Measurements from ENCODE around the gene GRIN2A.

DNA sequence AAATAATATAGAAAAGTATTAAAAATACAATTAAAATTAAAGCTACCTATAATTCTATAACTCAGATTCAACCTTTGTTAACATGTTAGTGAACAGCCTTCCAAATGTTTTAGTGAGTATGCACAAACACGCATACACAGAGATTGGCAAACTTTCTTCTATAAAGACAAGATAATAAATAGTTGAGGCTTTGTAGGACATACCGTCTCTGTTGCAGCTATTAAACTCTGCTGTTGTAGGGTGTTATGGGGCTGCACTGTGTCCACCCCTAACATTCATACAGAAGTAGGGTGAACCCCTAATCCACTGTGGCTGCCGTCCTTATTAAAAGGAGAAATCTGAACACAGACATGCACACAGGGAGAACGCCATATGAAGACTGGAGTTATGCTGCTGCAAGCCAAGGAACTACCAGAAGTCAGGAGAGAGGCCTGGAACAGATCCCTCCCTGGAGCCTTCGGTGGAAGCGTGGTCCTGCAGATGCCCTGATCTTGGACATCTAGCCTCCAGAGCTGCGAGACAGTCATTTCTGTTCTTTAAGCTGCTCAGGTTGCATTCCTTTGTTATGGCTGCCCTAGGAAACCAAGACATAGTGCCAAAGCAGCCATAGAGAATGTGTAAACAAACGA lies 383.2 kb downstream of the GRIN2A start:
- no peak for TF ChIP-seq POLR2A (IDR thresholded peaks at IDR 0.05)
- TF ChIP-seq, protein P1, sequence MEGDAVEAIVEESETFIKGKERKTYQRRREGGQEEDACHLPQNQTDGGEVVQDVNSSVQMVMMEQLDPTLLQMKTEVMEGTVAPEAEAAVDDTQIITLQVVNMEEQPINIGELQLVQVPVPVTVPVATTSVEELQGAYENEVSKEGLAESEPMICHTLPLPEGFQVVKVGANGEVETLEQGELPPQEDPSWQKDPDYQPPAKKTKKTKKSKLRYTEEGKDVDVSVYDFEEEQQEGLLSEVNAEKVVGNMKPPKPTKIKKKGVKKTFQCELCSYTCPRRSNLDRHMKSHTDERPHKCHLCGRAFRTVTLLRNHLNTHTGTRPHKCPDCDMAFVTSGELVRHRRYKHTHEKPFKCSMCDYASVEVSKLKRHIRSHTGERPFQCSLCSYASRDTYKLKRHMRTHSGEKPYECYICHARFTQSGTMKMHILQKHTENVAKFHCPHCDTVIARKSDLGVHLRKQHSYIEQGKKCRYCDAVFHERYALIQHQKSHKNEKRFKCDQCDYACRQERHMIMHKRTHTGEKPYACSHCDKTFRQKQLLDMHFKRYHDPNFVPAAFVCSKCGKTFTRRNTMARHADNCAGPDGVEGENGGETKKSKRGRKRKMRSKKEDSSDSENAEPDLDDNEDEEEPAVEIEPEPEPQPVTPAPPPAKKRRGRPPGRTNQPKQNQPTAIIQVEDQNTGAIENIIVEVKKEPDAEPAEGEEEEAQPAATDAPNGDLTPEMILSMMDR (IDR thresholded peaks at IDR 0.05) = no peak

Data from body of pancreas (tissue), 4 donors.